LoVo (cell line): ENCODE measurements around the gene DVL1.

Source experiments
- DNase-seq: peaks from one replicate; pipeline ENCODE4 v3.0.0-alpha.2; 2016; ENCODE audit warnings: low spot score

Gene DVL1

DNA sequence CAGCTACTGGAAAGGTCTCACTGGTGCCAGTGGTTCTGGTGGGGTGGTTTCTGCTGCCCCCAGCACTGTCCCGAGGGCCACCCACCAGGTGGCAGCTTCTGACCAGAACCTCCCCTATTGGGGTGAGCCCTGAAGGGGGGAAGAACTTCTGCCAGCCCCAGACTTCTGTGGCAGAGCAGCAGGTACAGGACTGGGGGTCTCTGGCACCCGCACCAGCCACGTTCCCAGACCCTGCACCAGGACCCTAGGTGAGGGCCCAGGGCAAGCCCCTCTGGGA lies 39.2 kb downstream of the DVL1 start:
- DNase-seq = no peak

- DNase-seq = no peak
Observed at GRCh38 chr1:1309251-1310108, 39.7 kb downstream of the DVL1 start.

- no peak for DNase-seq
Observed at GRCh38 chr1:1308756-1309250, 40.4 kb downstream of the DVL1 start.

DNA sequence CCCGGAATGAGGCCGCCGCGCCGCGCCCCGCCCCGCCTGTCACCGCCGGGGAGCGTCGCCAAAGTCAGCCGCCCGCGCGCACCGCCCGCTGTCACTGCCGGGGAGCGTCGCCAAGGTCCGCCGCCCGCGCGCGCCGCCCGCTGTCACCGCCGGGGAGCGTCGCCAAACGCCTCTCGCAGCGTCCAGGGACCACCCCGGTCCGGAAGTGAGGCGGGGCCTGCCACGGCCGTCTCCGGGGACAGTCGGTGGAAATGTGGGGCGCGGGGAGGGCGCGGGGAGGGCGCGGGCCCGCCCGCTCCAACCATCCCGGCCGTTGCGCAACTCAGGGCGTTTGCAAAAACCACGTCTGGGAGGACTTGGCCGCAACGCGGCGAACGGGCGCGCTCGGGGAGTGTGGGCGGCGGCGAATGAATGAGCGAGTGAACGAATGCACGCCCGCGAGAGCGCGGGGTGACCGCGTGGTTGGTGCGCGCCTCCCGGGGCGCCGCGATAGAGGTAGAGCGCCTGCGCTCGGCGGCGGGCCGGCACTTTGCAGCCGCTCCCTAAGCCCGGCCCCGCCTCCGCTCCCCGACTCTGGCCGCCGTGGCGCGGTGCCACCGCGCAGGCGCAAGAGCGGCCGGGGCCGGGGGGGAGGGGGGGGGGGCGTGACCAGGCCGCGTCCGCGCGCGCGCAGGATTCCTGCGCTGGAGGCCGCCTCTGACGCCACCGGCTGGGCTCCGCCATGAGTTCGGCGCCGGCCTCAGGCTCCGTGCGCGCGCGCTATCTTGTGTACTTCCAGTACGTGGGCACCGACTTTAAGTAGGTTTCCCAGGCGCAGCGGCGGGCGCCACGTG lies 41.1 kb downstream of the DVL1 start, which contains the start of the genes ACAP3 and PUSL1:
ACAP3 (minus strand) TSS at position 8 of the 833 bp plus-strand sequence. CDS start 115 bp downstream, outside the sequence.
PUSL1 (plus strand) TSS at position 675 of the 833 bp plus-strand sequence; CDS start at position 722, 47 bp downstream.
- DNase-seq = peak; percentile 92

DNA sequence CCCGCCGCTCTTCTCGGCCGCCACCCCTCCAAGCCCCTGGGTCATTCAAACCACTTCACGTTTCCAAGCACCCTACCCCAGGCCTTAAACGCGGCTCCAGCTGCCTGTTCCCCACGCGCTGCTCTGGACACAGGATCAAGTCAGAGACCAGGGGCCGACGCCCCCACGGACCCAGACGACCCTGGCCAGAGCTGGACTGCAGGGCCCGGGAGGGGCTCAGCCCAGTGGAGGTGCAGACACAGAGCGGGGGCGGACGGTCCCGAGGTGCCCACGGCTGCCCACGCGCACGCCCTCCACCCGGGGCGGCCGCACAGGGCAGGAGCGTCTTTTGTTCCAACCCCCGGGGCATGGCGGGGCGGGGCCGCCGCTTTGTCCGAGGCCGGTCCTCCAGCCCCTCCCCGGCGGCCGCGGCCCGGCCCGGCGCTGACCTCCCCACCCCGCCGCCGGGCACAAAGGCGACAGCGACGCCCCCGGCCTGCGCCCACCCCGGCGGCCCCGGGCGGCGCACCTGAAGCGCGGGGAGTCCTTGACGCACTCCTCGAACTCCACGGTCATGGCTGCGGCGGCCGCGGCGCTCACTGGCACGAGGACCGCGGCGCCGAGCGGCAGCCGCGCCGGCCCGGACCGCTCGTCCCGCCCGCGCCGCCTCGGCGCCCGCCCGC lies 41.8 kb downstream of the DVL1 start:
- DNase-seq = no peak

GRCh38 chr1:1306661-1307260 lies 42.5 kb downstream of the DVL1 start:
- DNase-seq = no peak

GRCh38 chr1:1306070-1306660 lies 43.1 kb downstream of the DVL1 start:
- DNase-seq = no peak

GRCh38 chr1:1305300-1306069 lies 43.7 kb downstream of the DVL1 start:
- no peak for DNase-seq

DNA sequence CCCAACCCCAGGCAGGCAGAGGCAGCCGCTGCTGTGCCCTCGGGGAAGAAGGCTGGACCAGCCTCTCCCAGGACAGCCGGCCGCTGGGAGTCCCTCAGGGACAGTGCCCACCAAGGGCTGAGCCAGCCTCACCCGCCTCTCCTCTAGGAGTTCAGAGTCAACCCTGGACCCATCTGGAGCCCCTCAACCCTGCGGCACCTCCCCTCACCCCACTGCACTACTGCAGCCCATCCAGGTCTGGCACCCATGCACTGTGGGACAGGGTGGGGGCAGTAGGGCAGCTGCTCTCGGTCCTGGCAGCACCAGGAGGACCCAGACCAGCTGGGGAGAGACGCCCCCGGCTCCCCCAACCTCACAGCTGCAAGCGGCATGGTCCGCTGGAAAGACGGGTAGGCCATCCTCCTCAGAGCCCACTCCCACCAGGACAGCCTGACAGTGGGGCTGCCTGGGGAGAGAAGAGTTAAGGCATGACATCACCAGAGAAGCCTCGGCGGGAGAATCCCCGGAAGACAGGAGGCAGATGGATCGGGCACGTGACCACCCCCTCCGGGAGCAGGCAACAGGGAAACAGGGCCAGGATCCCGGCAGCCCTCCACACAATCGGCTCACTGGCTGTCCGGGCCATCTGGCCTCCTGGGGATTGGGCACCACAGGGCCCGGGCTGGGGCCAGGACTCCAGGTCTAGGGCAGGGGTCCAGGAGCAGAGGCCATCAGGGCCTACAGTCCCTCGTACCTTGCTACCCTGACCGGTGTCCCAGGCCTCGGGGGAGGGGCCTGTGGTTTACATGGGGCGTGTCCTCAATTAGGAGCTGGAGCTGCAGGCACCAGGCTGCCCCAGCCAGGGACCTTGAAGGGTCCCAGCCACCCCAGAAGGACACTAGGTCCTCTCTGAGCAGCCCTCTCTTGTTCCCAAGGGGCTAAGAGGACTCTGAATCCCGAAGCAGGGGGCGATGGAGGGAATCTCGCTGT lies 44.6 kb downstream of the DVL1 start:
- DNase-seq = no peak

- no peak for DNase-seq
Observed at GRCh38 chr1:1303736-1304135, 45.5 kb downstream of the DVL1 start.

GRCh38 chr1:1302951-1303509 lies 46.2 kb downstream of the DVL1 start:
- DNase-seq = no peak

DNA sequence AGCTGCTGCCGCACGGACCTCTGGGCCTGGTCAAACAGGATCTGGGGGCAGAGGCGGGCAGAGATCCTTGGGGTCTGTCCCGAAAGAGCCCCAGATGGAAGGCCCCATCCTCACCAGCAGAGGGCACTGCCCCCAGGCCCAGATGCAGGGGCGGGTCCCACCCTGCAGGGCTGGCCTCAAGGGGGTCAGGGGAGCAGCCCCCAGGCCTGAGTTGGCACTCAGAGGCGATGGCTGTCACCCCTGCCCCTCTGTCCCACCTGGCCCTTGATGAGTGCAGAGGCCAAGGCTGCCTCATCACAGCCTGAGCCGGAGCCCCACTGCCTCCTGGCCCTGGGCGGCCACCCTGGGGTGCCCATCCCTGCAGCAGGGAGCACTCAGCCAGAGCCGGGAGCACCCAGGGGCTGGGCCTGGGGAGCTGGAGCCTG lies 47.2 kb downstream of the DVL1 start:
- no peak for DNase-seq

GRCh38 chr1:1300352-1300739 lies 48.9 kb downstream of the DVL1 start:
- no peak for DNase-seq

- DNase-seq = no peak
Observed at GRCh38 chr1:1299686-1300351, 49.4 kb downstream of the DVL1 start.

GRCh38 chr1:1298861-1299685 lies 50.1 kb downstream of the DVL1 start:
- DNase-seq = no peak

DNA sequence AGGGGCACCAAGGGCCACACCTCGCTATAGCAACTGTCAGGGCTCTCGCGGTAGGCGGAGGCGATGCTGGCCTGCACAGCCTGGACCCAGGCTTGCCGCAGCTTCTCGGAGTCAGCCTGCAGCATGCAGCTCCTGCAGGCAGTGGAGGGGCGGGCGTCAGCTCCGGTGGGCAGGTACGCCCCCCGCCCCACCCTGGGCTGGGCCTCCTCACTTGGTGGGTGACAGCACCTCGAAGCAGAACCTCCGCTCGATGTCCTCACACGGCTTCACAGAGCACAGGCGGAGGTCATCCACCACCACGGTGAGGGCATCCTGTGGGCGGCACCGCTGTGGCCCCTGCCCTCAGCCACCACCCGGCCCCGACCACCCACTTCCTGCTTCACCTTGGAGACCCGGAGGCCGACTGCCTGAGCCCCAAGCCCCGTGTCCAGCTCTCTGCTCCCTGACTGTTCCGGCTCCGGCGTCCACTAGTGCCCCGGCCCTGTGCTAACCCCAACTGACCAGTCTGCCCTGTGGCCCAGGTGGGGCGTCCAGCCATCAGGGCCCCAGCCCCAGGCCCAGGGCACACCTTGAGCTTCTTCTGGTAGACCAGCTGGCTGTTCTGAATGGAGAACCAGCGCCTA lies 51.3 kb downstream of the DVL1 start:
- no peak for DNase-seq
